HEK293 (cell line): ENCODE results near the gene TBC1D16.

ENCODE experiments used
- GLIS2 ChIP-seq: fragments of 450-650 bp; formaldehyde crosslinking; IDR thresholded peaks from 2 replicates; pipeline ENCODE4 v1.5.1; 2016; ENCODE audit warnings: missing biosample characterization, missing genetic modification characterization
- PATZ1 ChIP-seq: fragments of 450-650 bp; formaldehyde crosslinking; IDR thresholded peaks from 2 replicates; pipeline ENCODE4 v1.5.1; 2016; ENCODE audit warnings: missing biosample characterization, missing genetic modification characterization
- PRDM10 ChIP-seq: fragments of 450-650 bp; formaldehyde crosslinking; IDR thresholded peaks from 2 replicates; pipeline ENCODE4 v1.5.1; 2016; ENCODE audit warnings: missing biosample characterization, missing genetic modification characterization
- PRDM6 ChIP-seq: fragments of 450-650 bp; formaldehyde crosslinking; IDR thresholded peaks from 2 replicates; pipeline ENCODE4 v1.5.1; 2017; ENCODE audit warnings: missing biosample characterization, missing genetic modification characterization
- SP3 ChIP-seq: fragments of 450-650 bp; formaldehyde crosslinking; IDR thresholded peaks from 2 replicates; pipeline ENCODE4 v1.5.1; 2016; ENCODE audit warnings: missing biosample characterization, missing genetic modification characterization
- ZBTB1 ChIP-seq: fragments of 450-650 bp; formaldehyde crosslinking; IDR thresholded peaks from 2 replicates; pipeline ENCODE4 v1.5.1; 2016; ENCODE audit warnings: missing biosample characterization, missing genetic modification characterization
- ZBTB10 ChIP-seq: fragments of 450-650 bp; formaldehyde crosslinking; IDR thresholded peaks from 2 replicates; pipeline ENCODE4 v1.5.1; 2016; ENCODE audit warnings: missing biosample characterization, missing genetic modification characterization
- ZBTB49 ChIP-seq: fragments of 450-650 bp; formaldehyde crosslinking; IDR thresholded peaks from 2 replicates; pipeline ENCODE4 v1.5.1; 2016; ENCODE audit warnings: missing biosample characterization, missing genetic modification characterization, low read depth
- ZNF148 ChIP-seq: fragments of 450-650 bp; formaldehyde crosslinking; IDR thresholded peaks from 2 replicates; pipeline ENCODE4 v1.5.0; 2017; ENCODE audit warnings: missing biosample characterization, missing genetic modification characterization, borderline replicate concordance
- ZNF274 ChIP-seq, 2 experiments: fragments of 200-500 bp in 1 of 2; fragments of 450-650 bp in 1 of 2; sonication (Bioruptor generic) in 1 of 2; formaldehyde crosslinking in 1 of 2; IDR thresholded peaks; 2 replicates each; pipeline versions ENCODE4 v1.5.1 to v1.6.1; 2014 to 2016; ENCODE audit warnings: borderline replicate concordance in 1 of 2, inconsistent platforms in 1 of 2, low read length in 1 of 2, missing biosample characterization in 1 of 2, missing genetic modification characterization in 1 of 2
- ZNF335 ChIP-seq: fragments of 450-650 bp; formaldehyde crosslinking; conservative IDR thresholded peaks from 2 replicates; pipeline ENCODE4 v1.5.1; 2016; ENCODE audit warnings: missing biosample characterization, missing genetic modification characterization
- ZNF362 ChIP-seq: fragments of 450-650 bp; formaldehyde crosslinking; IDR thresholded peaks from 2 replicates; pipeline ENCODE4 v1.5.1; 2016; ENCODE audit warnings: missing biosample characterization, missing genetic modification characterization
- ZNF449 ChIP-seq: fragments of 450-650 bp; formaldehyde crosslinking; IDR thresholded peaks from 2 replicates; pipeline ENCODE4 v1.5.1; 2017; ENCODE audit warnings: missing biosample characterization, mild to moderate bottlenecking, missing genetic modification characterization, moderate library complexity
- ZNF600 ChIP-seq: fragments of 450-650 bp; formaldehyde crosslinking; IDR thresholded peaks from 2 replicates; pipeline ENCODE4 v1.5.1; 2016; ENCODE audit warnings: missing biosample characterization, missing genetic modification characterization
- ZNF791 ChIP-seq: fragments of 450-650 bp; formaldehyde crosslinking; IDR thresholded peaks from 2 replicates; pipeline ENCODE4 v1.5.1; 2016; ENCODE audit warnings: missing biosample characterization, missing genetic modification characterization

Gene TBC1D16

GRCh38 chr17:80034791-80035686, 633 bp downstream of the TBC1D16 start (continued):
- TF ChIP-seq ZNF148 (tag by site-specific recombination) (no peak), PATZ1 (peak; percentile 61; the same call in 1 of the 2 replicates), PRDM6 (tag by site-specific recombination) (no peak), PRDM10 (tag by site-specific recombination) (no peak), ZNF335 (tag by site-specific recombination) (peak; percentile 97), ZNF362 (no peak), ZNF791 (tag by site-specific recombination) (no peak), GLIS2 (tag by site-specific recombination) (peak; percentile 71), SP3 (tag by site-specific recombination) (0 out of 2 replicates have a peak, but pooled peaks have one; percentile 16), ZBTB49 (no peak), ZBTB1 (no peak), ZBTB10 (tag by site-specific recombination) (peak; percentile 77; the same call in 1 of the 2 replicates), ZNF449 (peak; percentile 40; the same call in 1 of the 2 replicates), ZNF600 (tag by site-specific recombination) (peak; percentile 62; the same call in 1 of the 2 replicates), ZNF274 (IDR thresholded peaks at IDR 0.05; ENCODE audit: low read length) (no peak), ZNF274 (tag by site-specific recombination; IDR thresholded peaks at IDR 0.05; ENCODE audit: borderline replicate concordance) (no peak)
